ENCODE data around the gene ERCC4.

The ERCC4 gene

GRCh38 chr16:13911871-13912270, 8.1 kb upstream of the ERCC4 start:
- no peak for DNase-seq

- DNase-seq = no peak
Observed at GRCh38 chr16:13912891-13913290, 7.1 kb upstream of the ERCC4 start.

- DNase-seq = no peak
Observed at GRCh38 chr16:13913374-13914292, 6.3 kb upstream of the ERCC4 start.

GRCh38 chr16:13915033-13915635, 4.8 kb upstream of the ERCC4 start:
- no peak for DNase-seq

GRCh38 chr16:13919330-13919682, 648 bp upstream of the ERCC4 start:
- no peak for DNase-seq

- no peak for DNase-seq
Observed at GRCh38 chr16:13920510-13920818, 510 bp downstream of the ERCC4 start.

- no peak for DNase-seq
Observed at GRCh38 chr16:13921328-13921727, 1.4 kb downstream of the ERCC4 start.

GRCh38 chr16:13923703-13924298, 3.8 kb downstream of the ERCC4 start:
- no peak for DNase-seq

- DNase-seq = no peak
Observed at GRCh38 chr16:13926464-13926863, 6.5 kb downstream of the ERCC4 start.

GRCh38 chr16:13926891-13927290, 6.9 kb downstream of the ERCC4 start:
- DNase-seq = no peak

- DNase-seq = no peak
Observed at GRCh38 chr16:13928646-13929045, 8.7 kb downstream of the ERCC4 start.

- DNase-seq = no peak
Observed at GRCh38 chr16:13931845-13932244, 11.9 kb downstream of the ERCC4 start.

GRCh38 chr16:13935408-13935807, 15.5 kb downstream of the ERCC4 start:
- DNase-seq = no peak

- no peak for DNase-seq
Observed at GRCh38 chr16:13936155-13936554, 16.2 kb downstream of the ERCC4 start.

GRCh38 chr16:13936596-13937081, 16.7 kb downstream of the ERCC4 start:
- DNase-seq = no peak

- DNase-seq = no peak
Observed at GRCh38 chr16:13937411-13937810, 17.5 kb downstream of the ERCC4 start.

GRCh38 chr16:13938480-13938879, 18.5 kb downstream of the ERCC4 start:
- no peak for DNase-seq

GRCh38 chr16:13939821-13940220, 19.9 kb downstream of the ERCC4 start:
- DNase-seq = no peak

- DNase-seq = no peak
Observed at GRCh38 chr16:13940397-13940933, 20.5 kb downstream of the ERCC4 start.

- no peak for DNase-seq
Observed at GRCh38 chr16:13944816-13945215, 24.9 kb downstream of the ERCC4 start.

GRCh38 chr16:13945744-13946485, 26.0 kb downstream of the ERCC4 start:
- no peak for DNase-seq

GRCh38 chr16:13948086-13948485, 28.1 kb downstream of the ERCC4 start:
- no peak for DNase-seq

All from activated naive CD4-positive, alpha-beta T cell treated with Interleukin-2 at 50 U/mL for 16 hours (primary cell).